Activated CD8-positive, alpha-beta memory T cell treated with anti-CD3 and anti-CD28 coated beads for 48 hours (primary cell): ENCODE measurements around the gene SLC6A3.

Experiments
- DNase-seq, 3 experiments: peaks; one replicate each; pipeline ENCODE4 v3.0.0-alpha.2; 2020; ENCODE audit warnings: low read depth in 2 of 3, low spot score in 2 of 3

Gene SLC6A3

DNA sequence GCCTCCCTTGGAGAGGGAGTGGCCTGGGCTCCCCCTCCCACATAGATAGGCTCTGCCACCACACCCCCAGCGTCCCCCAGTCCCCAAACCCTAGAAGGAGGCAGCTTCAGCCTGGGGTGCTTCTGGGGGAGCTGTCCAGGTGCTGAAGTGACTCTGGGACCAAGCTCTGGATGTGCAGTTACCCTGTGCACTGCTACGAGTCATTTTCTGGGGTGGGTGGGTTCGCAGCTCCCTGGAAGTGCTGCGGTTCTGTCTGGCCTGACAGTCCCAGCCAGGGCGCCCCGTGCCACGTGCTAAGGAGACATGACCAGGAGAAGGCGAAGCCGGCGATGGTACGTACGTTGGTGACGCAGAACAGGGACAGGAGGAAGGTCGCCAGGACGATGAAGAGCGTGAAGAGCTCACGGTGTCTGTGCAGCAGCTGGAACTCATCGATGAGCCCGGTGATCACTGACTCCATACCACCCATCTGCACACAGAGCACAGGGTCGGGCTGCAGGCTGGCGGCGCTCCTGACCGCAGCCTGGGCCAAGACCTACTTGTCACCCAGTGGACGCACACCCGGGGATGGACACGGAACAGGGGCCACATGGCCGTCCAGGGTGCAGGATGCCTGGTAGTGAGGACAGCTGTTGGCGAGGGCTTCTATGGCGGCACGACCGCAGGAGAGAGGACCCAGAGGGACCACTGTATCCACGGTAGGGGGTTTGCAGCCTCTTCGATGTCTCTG is 35.7 kb downstream of the SLC6A3 start:
- DNase-seq = no peak

DNA sequence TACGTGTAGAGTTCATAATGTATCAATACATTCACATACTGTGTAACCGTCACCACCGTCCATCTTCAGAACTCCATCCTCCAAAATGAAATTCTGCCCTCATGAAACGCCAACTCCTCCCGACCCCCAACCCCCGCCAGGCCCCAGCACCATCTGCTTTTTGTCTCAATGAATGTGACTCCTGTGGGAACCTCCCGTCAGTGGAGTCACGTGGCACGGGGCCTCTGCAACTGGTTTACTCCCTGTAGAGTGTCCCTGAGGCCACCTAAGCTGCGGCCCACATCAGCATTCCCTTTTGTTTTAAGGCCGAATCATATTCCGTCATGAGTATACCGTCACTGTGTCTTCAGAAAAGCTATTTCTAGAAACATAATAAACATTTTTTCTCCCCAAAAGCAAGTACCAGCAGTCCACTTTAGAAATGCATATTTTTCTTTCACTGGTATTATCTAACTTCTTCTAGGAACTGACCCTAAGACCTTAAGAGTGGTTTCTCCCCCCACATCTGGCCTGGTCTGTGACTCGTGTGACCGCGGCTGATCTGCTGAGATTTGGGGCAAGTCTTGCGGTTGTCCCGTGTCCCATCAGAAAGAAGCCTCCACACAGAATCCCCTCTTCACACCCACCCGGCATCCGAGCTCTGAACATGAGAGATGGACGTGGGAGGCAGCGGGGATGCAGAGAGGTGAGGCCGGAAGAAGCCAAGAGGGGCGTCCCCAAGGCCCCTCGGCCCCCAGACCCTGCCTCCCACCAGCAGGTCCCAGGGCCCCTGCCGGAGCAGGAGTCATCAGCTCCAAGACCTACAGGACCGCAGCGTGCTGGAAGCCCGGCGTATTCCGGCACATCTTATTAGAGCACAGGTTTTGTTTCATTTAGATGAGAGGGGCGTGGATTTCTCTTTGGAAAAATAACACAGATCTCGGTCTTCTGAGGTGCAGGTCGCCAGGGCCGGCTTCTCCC is 38.3 kb downstream of the SLC6A3 start:
- no peak for DNase-seq

DNA sequence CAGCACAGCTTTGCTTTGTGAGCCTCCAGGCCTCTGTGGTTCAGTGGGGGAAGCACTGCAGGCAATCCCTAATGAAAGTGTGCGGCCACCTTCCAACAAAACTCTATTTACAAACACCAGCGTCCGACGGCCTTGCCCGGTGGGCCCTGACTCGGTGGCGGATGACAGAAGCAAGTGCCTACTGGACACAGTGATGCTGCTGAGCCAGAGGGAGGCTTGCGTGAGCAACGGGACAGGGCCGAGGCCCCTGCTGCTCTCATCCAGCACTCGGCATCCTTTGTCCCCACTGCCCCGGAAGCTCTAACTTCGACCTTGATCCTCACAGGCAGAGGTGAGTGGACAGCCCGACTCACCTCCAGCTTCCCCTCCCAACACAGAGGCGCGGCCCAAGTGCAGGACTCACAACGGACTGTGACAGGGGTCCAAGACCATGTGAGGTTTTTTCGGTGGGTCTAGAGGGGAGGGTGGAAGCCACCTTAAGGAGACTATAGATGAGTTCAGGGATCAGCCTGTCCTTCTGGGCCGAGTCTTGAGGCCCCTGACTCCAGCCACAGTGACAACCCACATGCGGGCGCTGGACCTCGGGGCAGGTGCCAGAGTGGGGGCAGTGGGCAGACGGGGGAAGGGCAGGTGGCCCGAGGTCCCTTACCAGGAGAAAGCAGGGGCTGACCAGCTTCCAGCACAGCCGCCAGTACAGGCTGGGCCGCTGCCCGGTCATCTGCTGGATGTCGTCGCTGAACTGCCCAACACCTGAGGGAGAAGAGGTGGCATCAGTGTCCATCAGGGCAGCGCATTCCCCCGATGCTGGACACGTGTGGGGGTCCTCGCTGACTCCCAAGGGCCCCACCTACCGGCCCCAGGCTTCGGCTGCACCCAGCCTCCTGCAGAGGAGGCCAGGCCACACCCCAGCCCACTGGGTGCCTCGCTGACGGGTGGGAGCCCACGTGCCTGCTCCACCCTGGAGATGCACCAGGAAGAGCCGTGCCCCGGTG is 39.4 kb downstream of the SLC6A3 start:
- DNase-seq = no peak

DNA sequence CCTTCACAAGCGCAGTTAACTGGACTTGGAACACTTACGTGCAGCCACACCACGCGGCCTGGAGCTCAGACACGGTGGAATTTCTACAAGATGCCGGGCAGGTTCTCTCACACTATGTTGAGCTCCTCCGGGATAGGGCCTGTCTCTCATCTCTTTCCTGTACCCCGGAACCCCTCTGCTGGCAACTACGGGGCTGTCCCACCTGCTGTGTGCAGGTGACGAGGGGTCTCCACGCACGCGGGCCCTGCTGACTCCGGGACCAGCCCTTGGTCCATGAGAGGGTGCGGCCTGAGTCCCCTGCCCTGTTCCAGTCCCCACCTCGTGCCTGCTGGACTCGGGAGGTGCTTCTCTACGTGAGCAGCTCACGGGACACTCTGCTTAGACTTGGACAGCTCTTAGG is 40.1 kb downstream of the SLC6A3 start:
- DNase-seq = no peak

DNA sequence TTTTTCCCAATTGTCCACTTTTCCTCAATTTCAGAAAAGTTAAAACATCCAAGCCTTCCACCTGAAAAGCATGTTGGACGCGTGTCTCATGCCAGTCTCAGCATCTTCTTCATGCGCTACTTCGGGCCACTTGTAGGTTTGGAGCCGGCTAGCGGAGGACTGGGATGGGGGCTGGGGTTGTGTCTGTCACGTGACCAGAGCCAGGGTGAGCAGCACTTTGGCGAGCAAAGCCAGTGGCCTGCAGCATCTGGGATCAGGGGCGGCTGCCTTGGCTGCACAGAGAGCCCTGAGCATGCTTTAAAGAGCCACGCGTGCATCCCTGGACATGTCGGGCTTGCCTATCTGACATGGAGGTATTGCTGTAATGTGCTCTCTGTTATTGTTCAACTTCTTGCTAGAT is 41.2 kb downstream of the SLC6A3 start:
- no peak for DNase-seq

DNA sequence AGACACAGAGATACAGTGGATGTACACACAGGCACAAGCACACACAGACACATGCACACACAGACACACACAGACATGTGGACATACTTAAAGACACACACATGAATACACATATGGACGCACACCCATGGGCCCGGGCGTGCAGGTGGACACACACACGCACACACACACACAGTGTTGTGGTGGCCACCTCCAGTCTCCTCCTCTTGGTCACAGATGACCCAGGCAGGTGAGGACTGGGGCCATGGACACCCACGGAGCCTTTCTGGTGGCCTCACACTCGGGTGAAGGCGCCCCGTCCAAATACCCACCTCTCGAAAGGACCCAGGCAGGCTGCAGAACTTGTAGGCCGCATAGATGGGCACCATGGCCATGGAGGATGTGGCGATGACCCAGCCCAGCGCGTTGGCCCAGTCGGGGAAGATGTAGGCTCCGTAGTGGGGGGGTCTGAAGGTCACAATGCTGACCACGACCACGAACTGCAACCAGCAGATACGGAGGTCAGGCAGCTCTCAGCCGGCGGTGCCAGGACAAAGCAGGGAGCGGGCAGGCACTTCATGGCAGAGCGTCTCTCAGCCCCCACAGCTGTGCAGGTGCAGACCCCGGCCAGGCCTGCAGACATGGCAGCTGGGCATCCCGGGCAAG is 42.5 kb downstream of the SLC6A3 start:
- DNase-seq = no peak

DNA sequence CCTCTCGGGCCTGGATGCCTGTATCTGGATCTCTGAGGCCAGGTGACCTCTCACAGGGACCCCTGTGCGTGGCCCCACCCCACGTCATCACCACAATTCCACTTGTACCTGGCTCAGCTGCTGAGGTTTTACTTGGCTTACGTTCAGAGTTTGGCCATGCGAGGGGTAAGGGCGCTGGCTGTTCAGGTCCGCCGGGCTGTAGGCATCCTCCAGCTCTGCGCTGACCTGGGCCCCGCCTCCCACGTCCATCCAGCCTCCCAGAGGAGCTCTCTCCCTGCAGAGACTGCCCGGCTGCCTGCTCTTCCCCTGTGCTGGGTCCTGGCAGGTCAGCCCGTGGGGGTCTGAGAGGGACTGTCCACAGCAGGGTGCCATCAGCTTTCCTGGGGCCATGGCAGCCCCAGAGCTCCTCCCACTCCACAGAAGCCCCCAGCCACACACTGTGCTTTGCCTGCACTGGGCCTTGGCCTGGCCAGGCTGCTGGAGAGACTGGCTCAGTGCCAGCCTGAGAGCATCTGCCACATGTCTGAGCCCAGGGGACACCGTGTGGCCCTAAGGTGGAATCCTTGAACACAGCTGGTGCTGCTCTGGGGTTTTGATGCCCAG is 43.6 kb downstream of the SLC6A3 start:
- no peak for DNase-seq

DNA sequence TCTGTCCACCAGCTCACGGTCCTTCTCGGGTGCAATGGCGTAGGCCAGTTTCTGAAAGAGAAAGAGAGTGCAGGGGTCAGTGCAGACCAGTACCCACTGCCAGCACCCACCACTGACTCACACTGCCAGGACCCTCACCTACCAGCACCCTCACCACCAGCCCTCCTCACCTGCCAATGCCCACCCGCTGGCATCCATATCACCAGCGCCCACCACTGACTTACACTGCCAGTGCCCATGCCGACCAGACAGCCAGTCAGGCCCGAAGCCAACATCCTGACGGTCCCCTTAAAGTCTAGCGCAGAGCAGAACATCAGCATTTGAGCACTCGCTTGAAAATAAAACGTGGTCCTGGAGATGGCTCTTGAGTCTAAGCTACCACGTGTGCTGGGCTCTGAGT is 44.3 kb downstream of the SLC6A3 start:
- DNase-seq = no peak

DNA sequence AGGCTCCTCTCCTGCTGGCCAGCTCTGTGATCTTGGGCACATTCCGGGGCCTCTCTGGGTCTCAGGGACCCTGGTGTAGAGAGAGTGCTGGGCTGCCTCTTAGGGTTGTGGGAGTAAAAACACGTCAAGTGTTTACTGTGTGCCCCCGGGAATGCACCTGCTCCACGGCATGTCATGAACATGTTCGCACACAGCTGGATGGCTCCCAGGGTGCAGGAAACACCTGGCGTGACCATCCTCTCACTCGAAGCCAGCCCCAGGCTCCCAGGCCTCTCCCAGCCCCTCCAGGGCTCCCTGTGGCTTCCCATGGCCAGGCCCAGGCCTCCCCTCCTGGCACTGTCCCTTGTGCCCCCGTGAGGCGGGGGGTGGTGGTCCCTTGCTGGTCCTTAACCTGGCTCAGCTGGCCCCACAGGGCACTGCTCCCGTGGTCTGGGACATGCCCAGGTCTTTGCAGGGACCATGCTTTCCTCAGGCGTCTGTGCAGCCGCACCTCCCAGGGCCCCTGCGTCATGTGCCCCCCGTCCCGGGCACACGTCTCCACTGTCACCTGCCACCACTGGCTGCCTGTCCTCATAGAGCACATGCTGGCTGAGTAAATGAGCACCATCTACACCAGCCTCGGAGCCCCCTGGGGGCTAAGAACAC is 44.9 kb downstream of the SLC6A3 start:
- no peak for DNase-seq

DNA sequence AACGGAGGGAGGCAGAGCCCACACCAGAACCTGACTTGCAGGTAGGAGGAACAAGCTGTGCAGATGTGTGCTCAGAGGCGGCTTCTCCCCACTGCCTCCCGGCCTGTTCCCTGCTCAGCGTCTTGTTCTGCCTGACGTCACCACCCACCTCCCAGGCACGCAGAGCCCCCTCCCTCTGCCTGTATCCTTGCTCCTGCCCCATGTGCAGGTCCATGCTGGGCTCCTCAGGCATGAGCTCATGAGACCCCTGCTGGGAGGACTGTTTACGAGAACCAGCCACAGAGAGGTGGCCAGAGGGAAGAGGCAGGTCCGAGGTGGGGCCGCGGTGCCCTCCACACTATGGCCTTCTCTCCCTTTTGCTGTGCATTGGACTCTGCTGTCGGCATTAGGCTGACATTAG is 45.5 kb downstream of the SLC6A3 start:
- DNase-seq = no peak

DNA sequence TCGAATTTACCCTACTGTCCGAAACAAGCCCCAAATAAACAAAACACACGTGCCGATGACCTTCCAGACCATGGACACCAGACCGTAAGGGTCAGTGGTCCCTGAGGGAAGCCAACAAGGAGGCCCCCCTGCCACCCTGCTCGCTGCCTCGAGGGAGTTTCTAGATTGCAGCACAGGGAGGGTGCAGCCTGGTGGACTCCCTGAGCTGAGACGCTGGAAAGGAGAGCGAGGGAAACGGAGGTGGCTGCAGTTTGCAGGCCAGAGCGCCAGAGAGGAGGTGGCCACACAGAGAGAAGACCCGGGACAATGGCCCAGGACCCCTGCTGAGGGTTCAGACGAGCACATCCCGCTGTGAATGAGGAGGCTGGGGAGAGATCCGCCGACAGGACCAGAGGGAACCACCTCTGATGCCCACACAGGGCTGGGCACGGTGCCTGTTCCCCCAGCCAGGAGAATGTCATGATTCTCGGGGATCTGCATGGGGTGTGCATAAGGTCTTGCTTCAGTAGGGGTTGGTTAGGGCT is 48.9 kb downstream of the SLC6A3 start:
- no peak for DNase-seq

DNA sequence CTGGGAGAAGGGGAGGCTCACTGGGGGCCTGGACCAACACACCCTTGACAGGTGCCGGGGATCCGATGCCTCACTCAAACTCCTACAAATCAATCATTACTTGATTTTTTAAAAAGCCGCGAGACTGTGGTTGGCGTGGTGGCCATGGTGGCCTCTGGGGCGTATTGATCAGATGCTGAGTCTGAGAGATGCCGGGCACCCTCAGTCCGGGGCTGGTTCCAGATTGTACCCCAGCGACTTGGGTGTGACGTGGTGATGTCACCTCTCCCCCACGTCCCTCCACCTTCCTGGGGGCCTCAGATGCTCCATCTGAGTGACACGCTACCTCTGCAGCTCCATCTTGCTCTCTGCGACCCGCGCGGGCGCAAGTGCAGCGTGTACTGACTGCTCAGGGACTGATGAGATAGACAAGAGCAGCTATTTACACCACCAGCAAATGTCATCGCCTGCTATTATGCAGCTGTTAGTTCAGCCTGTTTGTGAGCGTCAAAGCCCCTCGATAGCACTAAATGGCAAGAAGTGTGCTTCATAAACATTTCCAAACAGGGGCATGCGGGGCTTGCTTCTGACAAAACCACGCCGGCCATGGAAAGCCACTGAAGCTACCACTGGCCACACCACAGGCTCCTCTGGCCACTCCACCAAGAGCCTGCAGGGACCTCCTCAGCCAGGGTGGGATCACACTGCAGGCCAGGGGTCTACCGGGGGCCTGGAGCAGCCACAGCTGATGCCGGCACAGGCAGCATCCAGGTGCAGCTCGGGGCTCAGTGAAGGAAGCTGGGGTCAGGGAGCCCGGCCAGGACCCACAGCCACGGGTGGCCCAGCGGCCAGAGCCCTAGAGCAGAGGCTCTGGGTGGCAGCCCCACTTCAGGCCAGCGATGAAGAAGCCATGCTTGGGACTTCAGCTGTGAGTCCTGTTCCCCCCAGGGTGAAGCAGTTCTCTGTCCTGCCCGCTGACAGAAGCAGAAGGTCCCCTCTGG is 50.1 kb downstream of the SLC6A3 start:
- DNase-seq = no peak

DNA sequence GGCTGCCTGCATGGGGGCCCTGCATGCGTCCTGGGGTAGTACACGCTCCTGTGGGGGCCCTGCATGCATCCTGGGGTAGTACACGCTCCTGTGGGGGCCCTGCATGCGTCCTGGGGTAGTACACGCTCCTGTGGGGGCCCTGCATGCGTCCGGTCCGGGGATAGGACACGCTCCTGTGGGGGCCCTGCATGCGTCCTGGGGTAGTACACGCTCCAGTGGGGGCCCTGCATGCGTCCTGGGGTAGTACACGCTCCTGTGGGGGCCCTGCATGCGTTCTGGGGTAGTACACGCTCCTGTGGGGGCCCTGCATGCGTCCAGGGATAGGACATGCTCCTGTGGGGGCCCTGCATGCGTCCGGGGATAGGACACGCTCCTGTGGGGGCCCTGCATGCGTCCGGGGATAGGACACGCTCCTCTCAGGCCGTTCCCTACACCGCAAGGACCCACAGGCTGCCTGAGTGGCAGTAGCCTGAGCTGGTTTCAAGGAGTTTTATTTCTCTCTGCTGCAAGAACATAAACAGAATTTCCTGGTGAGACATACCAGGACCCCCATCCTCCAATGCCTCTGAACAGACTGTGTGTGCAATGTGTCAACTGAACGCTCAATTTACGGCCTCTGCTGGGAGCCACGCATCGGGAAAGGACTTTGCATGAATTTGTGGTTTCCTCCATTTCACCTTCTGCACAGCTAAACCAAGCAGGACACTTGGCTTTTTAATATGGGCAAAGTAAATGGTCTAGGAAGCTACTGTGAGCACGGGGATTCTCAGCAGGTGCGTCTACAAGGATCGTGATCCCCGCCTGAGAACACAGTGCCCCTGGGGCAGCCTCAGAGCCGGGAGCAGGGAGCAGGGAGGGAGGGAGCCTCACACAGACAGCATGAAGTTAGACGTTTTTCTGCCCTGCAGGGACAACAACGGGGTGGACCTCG is 51.4 kb downstream of the SLC6A3 start:
- DNase-seq = no peak

DNA sequence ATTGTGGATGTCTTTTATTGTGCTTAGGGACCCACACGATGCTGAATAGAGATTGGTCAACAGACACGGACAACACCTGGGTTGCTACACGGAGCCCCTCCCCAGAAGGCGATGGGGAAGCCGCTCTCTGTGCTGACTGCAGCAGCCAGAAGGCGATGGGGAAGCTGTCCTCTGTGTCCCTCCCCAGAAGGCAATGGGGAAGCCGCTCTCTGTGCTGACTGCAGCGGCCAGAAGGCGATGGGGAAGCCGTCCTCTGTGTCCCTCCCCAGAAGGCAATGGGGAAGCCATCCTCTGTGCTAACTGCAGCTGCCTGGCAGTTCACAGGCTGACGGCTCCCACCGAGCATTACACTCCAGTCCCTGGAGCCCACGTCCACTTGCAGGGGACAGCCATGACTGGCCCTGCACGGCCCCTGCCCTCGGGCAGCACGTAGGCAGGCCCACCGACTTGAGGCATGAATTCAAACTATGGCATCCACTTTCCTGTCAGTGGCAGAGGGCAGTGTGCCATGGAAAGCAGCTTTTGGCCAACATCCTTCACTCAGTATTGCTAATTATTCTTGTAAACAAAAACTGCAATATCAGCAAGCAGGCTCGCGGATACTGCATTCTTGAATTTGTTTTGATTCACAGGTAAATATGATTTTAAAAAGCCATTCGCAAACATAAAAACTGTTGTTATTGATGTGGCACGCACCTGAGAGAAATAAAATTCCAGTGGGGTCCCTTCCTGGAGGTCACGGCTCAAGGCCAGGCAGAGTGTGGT is 52.3 kb downstream of the SLC6A3 start:
- no peak for DNase-seq

DNA sequence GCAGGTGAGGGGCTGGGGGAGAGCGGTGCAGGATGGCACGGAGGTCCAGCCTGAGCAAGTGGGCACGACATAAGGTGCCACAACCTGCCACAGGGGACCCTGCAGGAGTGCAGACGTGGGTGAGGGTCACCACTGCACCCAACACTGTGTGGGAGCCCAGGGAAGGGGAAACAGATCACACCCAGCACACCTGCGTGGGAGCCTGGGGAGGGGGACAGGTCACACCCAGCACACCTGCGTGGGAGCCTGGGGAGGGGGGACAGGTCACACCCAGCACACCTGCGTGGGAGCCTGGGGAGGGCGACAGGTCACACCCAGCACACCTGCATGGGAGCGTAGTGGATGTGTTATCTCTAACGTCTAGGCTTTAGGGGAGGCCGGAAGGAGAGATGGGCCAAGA is 53.0 kb downstream of the SLC6A3 start:
- DNase-seq = no peak

DNA sequence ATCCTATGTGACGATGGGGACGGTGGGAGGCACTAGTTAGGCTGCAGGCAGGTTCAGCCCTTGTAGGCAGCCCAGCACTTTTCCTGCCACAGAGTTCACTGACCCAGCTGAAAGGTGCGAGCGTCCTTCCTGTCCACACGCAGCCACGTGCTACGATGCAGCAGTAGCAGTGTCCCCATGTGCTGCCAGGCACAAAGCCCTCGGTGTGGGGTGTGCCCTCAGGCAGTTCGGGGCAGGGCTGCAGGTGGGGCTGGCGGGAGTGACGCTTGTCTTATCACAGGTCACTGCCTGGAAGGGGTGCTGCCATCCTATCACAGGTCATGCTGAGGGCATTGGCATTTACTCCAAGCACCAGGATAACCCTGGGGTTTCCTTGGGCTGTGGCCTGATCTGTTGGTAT is 53.5 kb downstream of the SLC6A3 start:
- no peak for DNase-seq
